ENCODE data around the gene MYOD1. TPM values are rescaled to one million over a fixed set of nuclear protein-coding genes. Genes with fewer than 3 reads are reported as not detected.
A peak's percentile ranks its signal among the peaks of the same experiment; 100 is the strongest.

The MYOD1 gene
- total RNA-seq, 6 experiments from 2014 or later = not detected

- Histone ChIP-seq H3K4me1 (no peaks in the 10 kb centered on the region), H3K27me3 (peaks cover 18 to 32% of the 10 kb centered on the region in 2 donors), H3K9me3 (no peaks in the 10 kb centered on the region), H3K4me3 (no peak overlapping the region), H3K36me3 (no peaks in the 10 kb centered on the region), H3K27ac (no peak overlapping the region)
- TF ChIP-seq POLR2A (IDR thresholded peaks at IDR 0.05) (no peak), CTCF (IDR thresholded peaks at IDR 0.05) (no peak)
- WGBS (ENCODE audit: insufficient coverage, low coverage, low lambda C conversion rate, missing lambda C conversion rate) = 32% methylated on average over 2 of the region's 2 CpGs
- no peak for ATAC-seq
- intact Hi-C loops (cut with DNase I) = no loop called here
- DNase-seq = no peak
These were observed 2.6 kb upstream of the MYOD1 start for GRCh38 chr11:17716807-17717206.

- Histone ChIP-seq H3K27ac (no peak overlapping the region), H3K4me1 (no peaks in the 10 kb centered on the region), H3K9me3 (no peaks in the 10 kb centered on the region), H3K27me3 (peaks cover 18 to 41% of the 10 kb centered on the region in 2 donors), H3K4me3 (no peak overlapping the region), H3K36me3 (no peaks in the 10 kb centered on the region)
- TF ChIP-seq POLR2A (IDR thresholded peaks at IDR 0.05) = no peak
- TF ChIP-seq CTCF (IDR thresholded peaks at IDR 0.05) = no peak
- 34% methylated on average over 6 of the region's 7 CpGs for WGBS (ENCODE audit: insufficient coverage, low coverage, low lambda C conversion rate, missing lambda C conversion rate)
- intact Hi-C loops (cut with DNase I) = no loop called here
- no peak for ATAC-seq
- DNase-seq = no peak
These were observed 1.4 kb upstream of the MYOD1 start for GRCh38 chr11:17718015-17718414.

GRCh38 chr11:17718510-17718962 is 835 bp upstream of the MYOD1 start:
- H3K27me3 ChIP-seq = peaks cover 18 to 41% of the 10 kb centered on the region in 2 donors
- WGBS (ENCODE audit: insufficient coverage, low coverage, low lambda C conversion rate, missing lambda C conversion rate) = 10% methylated on average over 8 of the region's 16 CpGs
- ATAC-seq (no peak), DNase-seq (no peak)
- no peak overlapping the region for H3K4me3 ChIP-seq
- H3K9me3 ChIP-seq = no peaks in the 10 kb centered on the region
- no peak for TF ChIP-seq POLR2A (IDR thresholded peaks at IDR 0.05)
- no peak for TF ChIP-seq CTCF (IDR thresholded peaks at IDR 0.05)
- no peaks in the 10 kb centered on the region for H3K36me3 ChIP-seq
- no peaks in the 10 kb centered on the region for H3K4me1 ChIP-seq
- no peak overlapping the region for H3K27ac ChIP-seq
- intact Hi-C loops (cut with DNase I) = no loop called here

- Histone ChIP-seq H3K27ac (no peak overlapping the region), H3K27me3 (peaks cover 18 to 41% of the 10 kb centered on the region in 2 donors), H3K9me3 (no peaks in the 10 kb centered on the region), H3K36me3 (no peaks in the 10 kb centered on the region), H3K4me3 (no peak overlapping the region), H3K4me1 (no peaks in the 10 kb centered on the region)
- TF ChIP-seq CTCF (IDR thresholded peaks at IDR 0.05) = peak in 2 of 4 donors; percentile 13 to 21
- no peak for TF ChIP-seq POLR2A (IDR thresholded peaks at IDR 0.05)
- no peak for DNase-seq
- peak in 3 of 4 donors; percentile 28 to 63 (median 31) for ATAC-seq
- intact Hi-C loops (cut with DNase I) = loop anchor here in 1 of 2 donors (5.0 kb wide), 1 partner anchor 118 kb away; no protein-coding TSS in a partner anchor
- WGBS (ENCODE audit: insufficient coverage, low coverage, low lambda C conversion rate, missing lambda C conversion rate) = 6% methylated on average over 20 of the region's 85 CpGs
These were observed 796 bp downstream of the MYOD1 start for GRCh38 chr11:17719938-17720795.
